ENCODE results near the gene RRBP1. TPM values are rescaled to one million over a fixed set of nuclear protein-coding genes. Genes with fewer than 3 reads are reported as not detected.

RRBP1 gene
- total RNA-seq, 3 donors from 2014 or later: 49.8 to 92.4 (median 78.0) TPM

GRCh38 chr20:17690144-17690543, 8.1 kb upstream of the RRBP1 start:
- intact Hi-C loops (cut with DNase I; ENCODE audit: low total_unique reads): loop anchor here (10.0 kb wide), 1 partner anchor 105 kb away; no protein-coding TSS in a partner anchor
- Histone ChIP-seq H3K4me1 (no peaks in the 10 kb centered on the region), H3K4me3 (no peak overlapping the region), H3K9me3 (no peaks in the 10 kb centered on the region), H3K36me3 (no peaks in the 10 kb centered on the region), H3K27ac (no peak overlapping the region), H3K27me3 (no peaks in the 10 kb centered on the region)
- TF ChIP-seq POLR2A (IDR thresholded peaks at IDR 0.05) (no peak), POLR2AphosphoS5 (IDR thresholded peaks at IDR 0.05) (no peak)
- no peak for DNase-seq (ENCODE audit: low spot score in 2 of 2)

- H3K27ac ChIP-seq: no peak overlapping the region
- H3K36me3 ChIP-seq: no peaks in the 10 kb centered on the region
- no peak for TF ChIP-seq CTCF (IDR thresholded peaks at IDR 0.05)
- no peak for TF ChIP-seq POLR2AphosphoS5 (IDR thresholded peaks at IDR 0.05)
- DNase-seq (ENCODE audit: low spot score in 2 of 2): no peak
- no peaks in the 10 kb centered on the region for H3K4me1 ChIP-seq
- intact Hi-C loops (cut with DNase I; ENCODE audit: low total_unique reads): loop anchor here (10.0 kb wide), 1 partner anchor 206 kb away; no protein-coding TSS in a partner anchor
- no peak overlapping the region for H3K4me3 ChIP-seq
- H3K27me3 ChIP-seq: no peaks in the 10 kb centered on the region
- no peaks in the 10 kb centered on the region for H3K9me3 ChIP-seq
Measured at GRCh38 chr20:17688965-17689364, 6.9 kb upstream of the RRBP1 start.

- H3K4me1 ChIP-seq: no peaks in the 10 kb centered on the region
- no peaks in the 10 kb centered on the region for H3K9me3 ChIP-seq
- DNase-seq (ENCODE audit: low spot score in 2 of 2): no peak
- intact Hi-C loops (cut with DNase I; ENCODE audit: low total_unique reads): loop anchor here (10.0 kb wide), 1 partner anchor 207 kb away; no protein-coding TSS in a partner anchor
- H3K27ac ChIP-seq: no peak overlapping the region
- TF ChIP-seq POLR2A (IDR thresholded peaks at IDR 0.05) (no peak), CTCF (IDR thresholded peaks at IDR 0.05) (no peak), POLR2AphosphoS5 (IDR thresholded peaks at IDR 0.05) (no peak)
- no peaks in the 10 kb centered on the region for H3K27me3 ChIP-seq
- no peak overlapping the region for H3K4me3 ChIP-seq
- H3K36me3 ChIP-seq: no peaks in the 10 kb centered on the region
Measured at GRCh38 chr20:17687800-17688199, 5.8 kb upstream of the RRBP1 start.

GRCh38 chr20:17685168-17685567, 3.1 kb upstream of the RRBP1 start:
- Histone ChIP-seq H3K27me3 (no peaks in the 10 kb centered on the region), H3K4me3 (no peak overlapping the region), H3K4me1 (peaks cover under 1% of the 10 kb centered on the region in 2 donors), H3K9me3 (no peaks in the 10 kb centered on the region), H3K27ac (no peak overlapping the region), H3K36me3 (no peaks in the 10 kb centered on the region)
- intact Hi-C loops (cut with DNase I; ENCODE audit: low total_unique reads): loop anchor here (10.0 kb wide), 1 partner anchor 210 kb away; no protein-coding TSS in a partner anchor
- TF ChIP-seq POLR2AphosphoS5 (IDR thresholded peaks at IDR 0.05) (no peak), POLR2A (IDR thresholded peaks at IDR 0.05) (no peak), CTCF (IDR thresholded peaks at IDR 0.05) (no peak)
- DNase-seq (ENCODE audit: low spot score in 2 of 2): no peak

GRCh38 chr20:17684077-17684888, 2.2 kb upstream of the RRBP1 start:
- intact Hi-C loops (cut with DNase I; ENCODE audit: low total_unique reads): loop anchor here (10.0 kb wide), 1 partner anchor 211 kb away; no protein-coding TSS in a partner anchor
- no peak for TF ChIP-seq POLR2AphosphoS5 (IDR thresholded peaks at IDR 0.05)
- no peak for TF ChIP-seq POLR2A (IDR thresholded peaks at IDR 0.05)
- TF ChIP-seq CTCF (IDR thresholded peaks at IDR 0.05): no peak
- peaks cover 4 to 5% of the 10 kb centered on the region in 2 donors for H3K4me1 ChIP-seq
- H3K36me3 ChIP-seq: no peaks in the 10 kb centered on the region
- DNase-seq (ENCODE audit: low spot score in 2 of 2): no peak
- H3K9me3 ChIP-seq: no peaks in the 10 kb centered on the region
- H3K27me3 ChIP-seq: no peaks in the 10 kb centered on the region
- H3K27ac ChIP-seq: no peak overlapping the region
- H3K4me3 ChIP-seq: no peak overlapping the region

Data from breast epithelium (tissue), 4 donors.